Stomach (tissue), 4 donors: ENCODE data around the gene MILR1.

Experiments
- CTCF ChIP-seq, 7 experiments: fragments of 450-650 bp in 4 of 7; fragments of 200-600 bp in 3 of 7; sonication (generic) in 3 of 7; IDR thresholded peaks; one replicate each; pipeline ENCODE4 v1.5.1; 2016 to 2019; ENCODE audit warnings: antibody characterized with exemption in 7 of 7, control low read depth in 2 of 7, mild to moderate bottlenecking in 1 of 7
- EP300 ChIP-seq: sonication (generic); formaldehyde crosslinking; IDR thresholded peaks from one replicate; pipeline ENCODE4 v1.6.1; 2017; ENCODE audit warnings: antibody characterized with exemption
- POLR2A ChIP-seq, 4 donors: fragments of 450-650 bp; IDR thresholded peaks; one replicate each; pipeline ENCODE4 v1.6.1; 2016; ENCODE audit warnings: antibody characterized with exemption in 4 of 4, control low read depth in 2 of 4, mild to moderate bottlenecking in 1 of 4, moderate library complexity in 1 of 4
- POLR2AphosphoS5 ChIP-seq, 3 donors: sonication (generic); formaldehyde crosslinking; IDR thresholded peaks; one replicate each; pipeline ENCODE4 v1.6.1; 2016; ENCODE audit warnings: antibody characterized with exemption in 3 of 3

GRCh38 chr17:64424324-64424849 is 24.5 kb upstream of the MILR1 start:
- TF ChIP-seq CTCF (IDR thresholded peaks at IDR 0.05) (no peak), POLR2AphosphoS5 (IDR thresholded peaks at IDR 0.05) (no peak), POLR2A (IDR thresholded peaks at IDR 0.05) (no peak), EP300 (no peak)
